Superior temporal gyrus (tissue), 1 donor: Measurements from ENCODE around the gene RABEP2.
"Not testable (repeated sequence)": the region's sequence is repeated elsewhere in the genome, so short reads cannot be mapped to it uniquely, and the experiment has no call there.

Experiments used
- DNase-seq: peaks from one replicate; pipeline ENCODE4 v3.0.0-alpha.2; 2016; ENCODE audit errors: extremely low spot score

RABEP2 gene

GRCh38 chr16:28879261-28879840, 45.7 kb downstream of the RABEP2 start:
- DNase-seq: no peak

GRCh38 chr16:28878083-28878926, 46.7 kb downstream of the RABEP2 start, which contains the start of gene ATP2A1:
ATP2A1 (plus strand) TSS chr16:28878488; CDS start chr16:28878672, 184 bp downstream.
- DNase-seq: no peak

DNA sequence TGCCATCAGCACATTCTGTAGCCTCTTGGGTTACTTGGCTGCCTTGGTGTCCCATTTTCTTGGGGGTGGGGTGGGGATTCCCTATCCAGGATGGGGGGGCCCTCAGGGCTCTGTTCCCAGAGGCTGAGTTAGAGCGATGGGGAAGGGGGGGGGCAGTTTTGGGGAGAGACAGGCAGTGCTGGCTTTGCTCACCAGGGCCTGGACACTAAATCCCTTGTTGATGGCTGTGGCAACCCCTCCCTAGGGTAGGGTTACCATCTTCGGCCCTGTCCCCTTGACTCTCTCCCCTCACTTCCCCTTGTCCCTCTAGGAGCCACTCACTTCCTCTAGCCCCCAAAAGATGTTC, 47.4 kb downstream of the RABEP2 start:
- no peak for DNase-seq

- no peak for DNase-seq
Measured at GRCh38 chr16:28876973-28877654, 47.9 kb downstream of the RABEP2 start.

- DNase-seq: no peak
Measured at GRCh38 chr16:28876019-28876659, 48.9 kb downstream of the RABEP2 start.

DNA sequence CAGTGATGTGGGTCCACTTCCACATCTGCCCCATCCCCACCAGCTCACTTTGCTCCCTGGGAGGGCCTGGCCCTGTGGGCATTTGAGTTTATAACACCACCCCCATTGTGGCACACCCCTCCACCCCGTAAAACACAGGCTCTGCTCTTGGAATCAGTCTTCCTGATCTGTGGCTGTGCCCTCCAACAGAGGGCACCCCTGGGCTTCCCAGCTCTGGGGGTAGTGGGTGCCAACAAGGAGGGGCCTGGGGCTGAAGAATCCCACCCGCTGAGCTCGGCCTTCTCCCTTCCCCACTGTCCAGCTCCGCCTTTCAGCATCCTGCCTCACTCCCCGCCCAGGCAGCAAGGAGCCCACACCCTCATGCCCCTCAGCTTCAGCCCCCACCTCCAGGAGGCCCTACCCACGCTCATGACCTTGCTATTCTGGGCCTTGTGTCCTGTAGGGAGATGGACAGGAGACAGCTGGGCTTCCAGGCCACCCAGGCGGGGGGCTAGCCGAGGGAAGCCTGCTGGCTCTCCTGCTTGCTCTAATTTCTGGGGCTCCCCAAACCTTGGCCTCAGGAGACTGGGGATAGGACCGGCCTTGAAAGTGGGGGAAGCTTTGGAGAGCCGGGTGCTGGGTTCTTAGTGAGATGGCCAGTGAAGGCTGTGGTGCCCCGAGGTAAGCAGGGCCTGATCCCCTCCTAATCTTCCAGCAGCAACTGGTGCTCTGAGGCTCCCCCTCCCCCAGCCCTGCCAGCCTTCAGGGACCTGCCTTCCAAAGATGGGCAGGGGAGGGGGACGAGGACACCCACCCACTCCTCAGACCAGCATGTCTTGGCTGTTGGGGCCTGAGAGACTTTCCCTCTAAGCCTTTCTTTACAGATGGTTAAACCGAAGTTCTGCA, 49.7 kb downstream of the RABEP2 start:
- DNase-seq: no peak

DNA sequence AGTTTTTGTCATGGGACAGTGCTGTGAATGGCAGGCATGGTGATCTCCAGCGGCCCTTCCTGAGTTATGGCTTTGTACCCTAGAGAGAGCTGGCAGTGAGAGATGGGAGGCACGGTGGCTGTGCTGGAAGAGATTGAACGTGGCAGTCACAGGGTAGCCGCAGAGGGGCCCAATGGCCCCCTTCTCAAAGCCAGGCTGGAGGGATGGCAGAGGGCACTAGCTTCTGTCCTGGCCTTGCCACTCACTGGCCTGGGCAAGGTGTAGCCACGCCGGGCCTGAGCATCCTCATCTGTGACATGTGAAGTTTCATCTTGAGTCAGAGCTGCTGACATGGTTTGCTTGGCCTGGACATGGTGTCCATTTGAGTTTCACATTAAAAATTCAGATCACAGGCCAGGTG, 50.6 kb downstream of the RABEP2 start:
- no peak for DNase-seq

GRCh38 chr16:28873543-28874201, 51.4 kb downstream of the RABEP2 start:
- DNase-seq: no peak

DNA sequence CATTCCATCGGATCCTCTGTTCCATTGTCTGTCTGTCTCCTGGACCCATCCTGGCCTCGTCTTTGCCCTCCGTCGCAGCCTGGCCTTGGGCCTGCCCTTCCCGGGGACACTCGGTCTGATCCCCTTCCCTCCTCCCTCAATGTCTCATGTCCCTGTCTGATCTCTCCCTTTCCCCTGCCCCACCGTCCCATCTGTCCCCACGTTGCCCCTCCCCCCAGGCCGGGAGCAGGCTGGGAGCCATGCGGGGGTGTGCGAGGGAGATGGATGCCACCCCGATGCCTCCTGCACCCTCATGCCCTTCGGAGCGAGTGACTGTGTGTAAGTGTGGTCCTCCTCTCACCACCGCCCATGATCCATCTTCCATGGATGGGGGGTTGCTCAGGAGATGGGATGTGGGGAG, 52.1 kb downstream of the RABEP2 start:
- no peak for DNase-seq

GRCh38 chr16:28869201-28869600, 55.8 kb downstream of the RABEP2 start:
- no peak for DNase-seq

DNA sequence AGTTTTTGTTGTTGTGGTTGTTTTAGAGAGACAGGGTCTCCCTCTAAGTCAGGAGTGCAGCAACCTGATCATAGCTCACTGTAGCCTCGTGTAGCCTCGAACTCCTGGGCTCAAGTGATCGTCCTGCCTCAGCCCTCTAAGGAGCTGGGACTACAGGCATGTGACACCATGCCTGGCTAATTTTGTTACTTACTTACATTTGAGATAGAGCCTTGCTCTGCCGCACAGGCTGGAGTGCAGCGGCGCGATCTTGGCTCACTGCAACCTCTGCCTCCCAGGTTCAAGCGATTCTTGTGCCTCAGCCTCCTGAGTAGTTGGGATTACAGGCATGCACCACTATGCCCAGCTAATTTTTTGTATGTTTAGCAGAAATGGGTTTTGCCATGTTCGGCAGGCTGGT, 57.4 kb downstream of the RABEP2 start:
- not testable (repeated sequence) for DNase-seq

GRCh38 chr16:28867241-28867640, 57.8 kb downstream of the RABEP2 start:
- no peak for DNase-seq

GRCh38 chr16:28866454-28866804, 58.6 kb downstream of the RABEP2 start:
- no peak for DNase-seq

- no peak for DNase-seq
Measured at GRCh38 chr16:28865722-28866453, 59.1 kb downstream of the RABEP2 start.

DNA sequence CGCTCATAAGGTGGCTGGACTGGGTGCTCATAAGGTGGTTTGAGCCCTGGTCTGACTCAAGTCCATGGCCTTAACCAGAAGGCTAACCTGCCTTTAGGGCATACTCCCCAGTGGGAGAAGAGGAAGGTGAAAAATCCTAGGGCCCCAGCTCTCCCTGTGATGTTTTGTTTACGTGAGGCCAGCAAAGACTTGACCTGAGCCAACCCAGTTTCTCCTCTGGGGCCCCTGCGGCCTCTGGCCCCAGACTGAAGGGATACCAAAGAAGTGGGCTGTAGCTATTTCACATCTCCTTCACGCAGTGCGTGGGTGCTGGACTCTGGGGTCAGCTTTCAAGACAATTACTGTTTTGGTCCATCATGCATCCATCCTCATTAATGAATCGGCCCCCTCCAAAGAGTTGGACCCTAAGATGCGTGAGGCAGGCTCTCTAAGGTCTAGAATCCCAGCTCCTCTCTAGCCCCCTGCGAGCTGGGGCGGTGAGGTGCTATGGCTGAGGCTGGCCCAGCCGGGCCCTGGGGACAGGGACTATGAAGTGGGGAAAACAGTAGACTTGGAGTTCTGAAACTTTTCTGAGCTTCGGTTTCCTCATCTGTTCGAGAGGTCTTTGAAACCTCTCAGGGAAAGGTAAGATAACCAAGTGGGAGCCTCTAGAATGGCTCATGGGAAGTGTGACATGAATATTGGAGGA, 59.9 kb downstream of the RABEP2 start:
- DNase-seq: no peak

GRCh38 chr16:28863929-28864793, 60.9 kb downstream of the RABEP2 start:
- DNase-seq: no peak

DNA sequence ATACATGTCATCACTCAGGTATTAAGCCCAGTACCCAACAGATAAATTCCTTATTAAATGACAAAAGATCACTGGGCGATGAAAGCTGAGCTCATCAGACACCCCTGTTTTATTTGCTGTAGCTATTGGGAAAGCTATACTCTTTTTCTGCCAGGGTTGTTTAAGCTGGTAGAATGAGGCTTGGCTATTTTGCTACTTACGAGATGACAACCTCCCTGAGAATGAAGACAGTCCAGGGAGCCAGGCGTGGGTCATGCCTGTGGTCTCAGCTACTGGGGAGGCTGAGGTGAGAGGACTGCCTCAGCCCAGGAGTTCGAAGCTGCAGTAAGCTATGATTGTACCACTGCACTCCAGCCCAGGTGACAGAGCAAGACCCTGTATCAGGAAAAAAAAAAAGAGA, 65.7 kb downstream of the RABEP2 start:
- DNase-seq: no peak

- no peak for DNase-seq
Measured at GRCh38 chr16:28858421-28858820, 66.6 kb downstream of the RABEP2 start.
